Subcutaneous adipose tissue (tissue), 4 donors: ENCODE measurements around the gene SMLR1. TPM values are rescaled to one million over a fixed set of nuclear protein-coding genes. Genes with fewer than 3 reads are reported as not detected.

Experiments used
- total RNA-seq, 4 donors: library from RNA; depleted of rRNA; stranded (reverse); fragments of >200 nt; gene quantifications; one replicate each; pipeline ENCODE4 v1.1.0, GENCODE V29; 2016
- TF ChIP-seq, protein P1 (sequence below): fragments of 450-650 bp; IDR thresholded peaks from one replicate; pipeline ENCODE4 v1.5.1; 2016; ENCODE audit warnings: low read depth, mild to moderate bottlenecking, control low read depth, antibody characterized with exemption, moderate library complexity

Gene SMLR1
- total RNA-seq, 4 donors from 2014 or later: not detected

- TF ChIP-seq, protein P1, sequence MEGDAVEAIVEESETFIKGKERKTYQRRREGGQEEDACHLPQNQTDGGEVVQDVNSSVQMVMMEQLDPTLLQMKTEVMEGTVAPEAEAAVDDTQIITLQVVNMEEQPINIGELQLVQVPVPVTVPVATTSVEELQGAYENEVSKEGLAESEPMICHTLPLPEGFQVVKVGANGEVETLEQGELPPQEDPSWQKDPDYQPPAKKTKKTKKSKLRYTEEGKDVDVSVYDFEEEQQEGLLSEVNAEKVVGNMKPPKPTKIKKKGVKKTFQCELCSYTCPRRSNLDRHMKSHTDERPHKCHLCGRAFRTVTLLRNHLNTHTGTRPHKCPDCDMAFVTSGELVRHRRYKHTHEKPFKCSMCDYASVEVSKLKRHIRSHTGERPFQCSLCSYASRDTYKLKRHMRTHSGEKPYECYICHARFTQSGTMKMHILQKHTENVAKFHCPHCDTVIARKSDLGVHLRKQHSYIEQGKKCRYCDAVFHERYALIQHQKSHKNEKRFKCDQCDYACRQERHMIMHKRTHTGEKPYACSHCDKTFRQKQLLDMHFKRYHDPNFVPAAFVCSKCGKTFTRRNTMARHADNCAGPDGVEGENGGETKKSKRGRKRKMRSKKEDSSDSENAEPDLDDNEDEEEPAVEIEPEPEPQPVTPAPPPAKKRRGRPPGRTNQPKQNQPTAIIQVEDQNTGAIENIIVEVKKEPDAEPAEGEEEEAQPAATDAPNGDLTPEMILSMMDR: no peak
Measured at GRCh38 chr6:130810307-130811030, 16.7 kb upstream of the SMLR1 start.

DNA sequence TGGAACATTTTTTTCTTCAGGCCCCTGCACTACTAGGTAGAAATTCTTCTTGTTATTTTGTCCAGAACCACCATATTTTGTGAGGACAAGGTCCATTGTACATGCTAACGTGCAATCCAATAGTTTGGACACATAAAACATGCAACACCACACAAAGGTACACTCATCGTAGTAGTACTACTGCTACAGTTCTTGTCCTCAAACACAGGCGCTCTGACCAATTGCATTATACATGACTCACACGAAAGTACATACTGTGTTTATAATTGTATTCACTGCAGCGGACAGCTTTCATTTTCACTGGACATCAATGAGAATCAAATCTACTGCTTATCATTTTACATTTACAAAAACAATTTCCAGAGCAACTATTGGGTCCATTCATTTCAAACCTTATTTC lies 15.3 kb upstream of the SMLR1 start:
- TF ChIP-seq, protein P1: no peak

GRCh38 chr6:130814506-130814905 lies 12.7 kb upstream of the SMLR1 start:
- TF ChIP-seq, protein P1: no peak

DNA sequence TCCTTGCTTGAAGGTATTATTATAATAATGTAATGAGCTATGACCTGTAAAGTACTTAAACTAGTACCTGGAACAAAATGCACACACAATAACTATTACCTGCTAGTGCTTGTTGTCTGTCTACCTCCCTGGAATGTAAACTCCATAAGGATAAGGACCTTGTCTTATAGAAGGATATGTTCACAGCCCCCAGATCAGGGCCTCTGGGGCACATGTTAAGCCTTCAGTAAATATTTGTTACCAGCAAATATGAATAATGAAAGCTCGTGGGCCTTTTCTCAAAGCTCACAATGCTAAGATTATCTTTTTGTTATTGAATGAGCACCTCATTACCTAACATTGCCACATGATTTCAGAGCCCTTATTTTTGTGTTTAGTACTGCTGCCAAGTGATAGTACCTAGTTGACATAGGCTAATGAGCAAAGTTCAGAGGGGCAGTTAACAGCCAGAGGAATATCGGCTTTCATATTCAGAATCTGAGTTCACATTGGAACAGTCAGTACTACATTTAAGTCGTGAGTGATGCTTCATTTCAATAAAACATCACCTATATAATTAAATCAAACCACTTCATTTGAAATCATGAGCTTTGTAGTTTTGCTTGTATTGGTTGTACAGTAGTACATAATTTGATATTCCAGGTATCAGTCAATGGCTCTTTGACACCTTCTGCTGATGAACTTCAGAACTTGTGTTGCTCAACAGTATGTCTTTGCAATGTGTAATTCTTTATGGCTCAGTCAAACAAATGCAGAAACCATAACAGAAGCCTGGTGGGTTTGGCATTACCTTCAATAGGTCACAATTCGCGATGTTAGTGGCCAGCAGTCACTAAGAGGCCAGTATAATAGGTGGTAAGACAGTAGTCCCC lies 11.8 kb upstream of the SMLR1 start:
- TF ChIP-seq, protein P1: no peak

GRCh38 chr6:130822736-130823135 lies 4.5 kb upstream of the SMLR1 start:
- TF ChIP-seq, protein P1: no peak

DNA sequence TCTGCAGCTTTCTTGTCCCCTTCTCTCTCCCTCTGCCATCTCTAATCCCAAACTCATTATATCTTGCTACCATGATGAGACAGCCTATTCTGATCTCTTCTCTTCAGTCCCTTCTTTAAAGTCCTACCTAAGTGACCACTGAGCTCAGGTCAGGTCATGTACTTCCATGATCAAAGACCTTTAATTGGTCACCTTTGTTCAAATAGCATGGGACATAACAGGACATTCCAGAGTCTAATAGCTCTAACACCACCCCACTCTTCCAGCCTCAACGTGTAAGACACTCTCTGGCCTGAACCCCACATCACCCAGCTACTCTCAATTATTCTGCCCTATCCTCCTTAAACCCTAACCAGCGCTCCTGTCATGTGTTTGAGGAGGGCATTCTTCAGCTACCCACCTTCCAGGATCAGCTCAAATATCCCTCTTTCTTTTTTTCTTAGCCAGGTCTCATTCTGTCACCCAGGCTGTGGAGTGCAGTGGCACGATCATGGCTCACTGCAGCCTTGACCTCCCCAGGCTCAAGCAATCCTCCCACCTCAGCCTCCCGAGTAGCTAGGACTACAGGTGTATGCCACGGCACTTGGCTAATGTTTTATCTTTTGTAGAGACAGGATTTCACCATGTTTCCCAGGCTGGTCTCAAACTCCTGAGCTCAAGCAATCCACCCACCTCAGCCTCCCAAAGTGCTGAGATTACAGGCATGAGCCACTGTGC lies 2.1 kb upstream of the SMLR1 start:
- TF ChIP-seq, protein P1: no peak
